GM21390 (cell line): ENCODE results near the gene SCRN3.
A peak's percentile ranks its signal among the peaks of the same experiment; 100 is the strongest.
"Not testable (repeated sequence)": the region's sequence is repeated elsewhere in the genome, so short reads cannot be mapped to it uniquely, and the experiment has no call there.

ENCODE experiments used
- ATAC-seq: cut with Tn5 transposase; IDR thresholded peaks from one replicate; pipeline ENCODE4 v1.9.1; 2021; ENCODE audit not compliant: unreplicated experiment

Gene SCRN3, protein sequence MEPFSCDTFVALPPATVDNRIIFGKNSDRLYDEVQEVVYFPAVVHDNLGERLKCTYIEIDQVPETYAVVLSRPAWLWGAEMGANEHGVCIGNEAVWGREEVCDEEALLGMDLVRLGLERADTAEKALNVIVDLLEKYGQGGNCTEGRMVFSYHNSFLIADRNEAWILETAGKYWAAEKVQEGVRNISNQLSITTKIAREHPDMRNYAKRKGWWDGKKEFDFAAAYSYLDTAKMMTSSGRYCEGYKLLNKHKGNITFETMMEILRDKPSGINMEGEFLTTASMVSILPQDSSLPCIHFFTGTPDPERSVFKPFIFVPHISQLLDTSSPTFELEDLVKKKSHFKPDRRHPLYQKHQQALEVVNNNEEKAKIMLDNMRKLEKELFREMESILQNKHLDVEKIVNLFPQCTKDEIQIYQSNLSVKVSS

DNA sequence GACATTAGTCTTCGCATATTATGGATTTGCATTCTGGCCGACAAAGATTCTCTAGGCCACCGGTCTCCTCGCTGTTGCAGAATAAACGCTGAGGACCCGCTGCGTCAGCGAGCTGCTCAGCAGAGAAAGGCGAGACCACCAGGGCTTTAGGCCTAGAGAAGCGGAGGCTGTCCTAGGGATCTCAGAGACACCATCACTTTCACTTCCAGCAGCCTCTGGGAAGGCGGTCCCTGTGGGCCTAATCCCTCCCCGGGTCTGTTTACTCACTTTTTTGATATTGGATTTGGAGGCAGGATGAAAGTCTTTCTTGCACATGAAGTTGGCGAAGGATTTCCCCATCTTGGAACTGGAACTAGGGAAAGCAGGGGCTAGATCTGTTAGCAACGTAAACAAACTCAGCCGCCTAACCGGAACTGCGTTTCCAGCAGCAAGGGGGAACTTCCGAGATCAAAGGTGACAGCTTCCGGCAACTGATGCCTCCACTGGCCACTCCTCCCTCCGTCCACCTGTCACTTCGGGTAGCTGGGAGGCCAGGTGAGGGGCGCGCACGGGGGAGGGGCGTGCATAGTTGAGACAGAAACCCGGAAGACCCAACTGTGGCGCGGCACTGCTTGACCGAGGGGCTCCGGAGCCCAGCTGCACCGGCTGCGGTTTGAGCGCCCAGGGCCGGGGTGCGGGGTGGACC is at the start of gene SCRN3:
SCRN3 (plus strand) TSS at position 447 of the 685 bp plus-strand sequence. CDS start 2,554 bp downstream, outside the sequence.
- ATAC-seq, result peak; percentile 97

- ATAC-seq, result no peak
Measured at GRCh38 chr2:174350018-174350417, 45.5 kb upstream of the SCRN3 start.

GRCh38 chr2:174350593-174351181 is 44.8 kb upstream of the SCRN3 start:
- no peak for ATAC-seq

DNA sequence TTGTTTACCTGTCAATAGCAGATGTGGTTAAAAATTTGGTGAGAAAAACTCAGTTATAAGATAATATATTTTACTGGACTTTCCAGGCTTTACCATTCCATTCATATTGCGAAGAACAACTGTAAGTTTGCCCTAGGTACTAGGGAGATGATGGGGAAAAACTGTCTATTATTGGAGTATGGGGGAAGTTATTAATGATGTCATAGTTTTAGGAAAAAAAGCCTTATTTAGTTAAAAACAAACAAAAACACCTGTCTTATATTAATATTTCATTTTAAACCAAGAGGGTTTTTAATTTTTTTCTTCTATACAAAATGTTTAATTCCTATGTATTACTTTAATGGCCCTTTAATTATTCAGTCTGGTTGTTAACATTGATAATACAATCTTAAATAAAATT is 42.5 kb upstream of the SCRN3 start:
- ATAC-seq, result no peak

DNA sequence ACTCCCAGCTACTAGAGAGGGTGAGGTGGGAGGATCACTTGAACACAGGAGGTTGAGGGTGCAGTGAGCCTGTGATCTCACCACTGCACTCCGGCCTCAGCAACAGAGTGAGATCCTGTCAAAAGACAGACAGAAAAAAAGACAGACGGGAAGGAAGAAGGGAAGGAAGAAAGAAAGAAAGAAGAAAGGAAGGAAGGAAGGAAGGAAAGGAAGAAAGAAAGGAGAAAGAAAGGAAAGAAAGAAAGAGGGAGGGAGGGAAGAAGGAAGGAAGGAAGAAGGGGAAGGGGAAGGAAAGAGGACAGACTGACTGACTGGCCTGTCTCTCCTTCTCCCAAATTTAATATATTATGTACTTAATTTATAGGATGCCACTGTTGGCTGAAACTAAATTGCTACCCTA is 39.2 kb upstream of the SCRN3 start:
- no peak for ATAC-seq

DNA sequence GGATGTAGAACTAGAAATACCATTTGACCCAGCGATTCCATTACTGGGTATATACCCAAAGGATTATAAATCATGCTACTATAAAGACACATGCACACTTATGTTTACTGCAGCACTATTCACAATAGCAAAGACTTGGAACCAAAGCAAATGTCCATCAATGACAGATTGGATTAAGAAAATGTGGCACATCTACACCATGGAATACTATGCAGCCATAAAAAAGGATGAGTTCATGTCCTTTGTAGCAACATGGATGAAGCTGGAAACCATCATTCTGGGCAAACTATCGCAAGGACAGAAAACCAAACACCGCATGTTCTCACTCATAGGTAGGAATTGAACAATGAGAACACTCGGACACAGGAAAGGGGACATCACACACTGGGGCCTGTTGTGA is 35.9 kb upstream of the SCRN3 start:
- ATAC-seq, result not testable (repeated sequence)

DNA sequence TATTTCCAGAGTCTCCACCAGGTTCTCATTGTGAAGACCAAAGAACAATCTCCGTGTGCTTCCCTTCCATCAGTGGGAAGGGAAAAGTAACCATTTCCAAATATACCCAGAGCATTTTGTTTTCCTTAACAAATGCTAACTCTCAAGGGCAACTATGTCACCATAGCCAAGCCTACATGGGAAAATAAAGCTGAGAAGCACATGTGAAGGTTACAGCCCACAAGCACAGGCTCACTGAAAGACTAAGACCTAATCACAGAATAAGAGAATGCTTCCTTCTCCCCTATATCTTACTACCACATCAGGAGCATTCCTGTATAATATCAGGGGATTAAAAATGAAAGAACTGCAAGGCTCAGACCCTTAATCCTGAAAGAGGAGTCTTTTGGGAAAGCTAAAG is 32.6 kb upstream of the SCRN3 start:
- no peak for ATAC-seq

DNA sequence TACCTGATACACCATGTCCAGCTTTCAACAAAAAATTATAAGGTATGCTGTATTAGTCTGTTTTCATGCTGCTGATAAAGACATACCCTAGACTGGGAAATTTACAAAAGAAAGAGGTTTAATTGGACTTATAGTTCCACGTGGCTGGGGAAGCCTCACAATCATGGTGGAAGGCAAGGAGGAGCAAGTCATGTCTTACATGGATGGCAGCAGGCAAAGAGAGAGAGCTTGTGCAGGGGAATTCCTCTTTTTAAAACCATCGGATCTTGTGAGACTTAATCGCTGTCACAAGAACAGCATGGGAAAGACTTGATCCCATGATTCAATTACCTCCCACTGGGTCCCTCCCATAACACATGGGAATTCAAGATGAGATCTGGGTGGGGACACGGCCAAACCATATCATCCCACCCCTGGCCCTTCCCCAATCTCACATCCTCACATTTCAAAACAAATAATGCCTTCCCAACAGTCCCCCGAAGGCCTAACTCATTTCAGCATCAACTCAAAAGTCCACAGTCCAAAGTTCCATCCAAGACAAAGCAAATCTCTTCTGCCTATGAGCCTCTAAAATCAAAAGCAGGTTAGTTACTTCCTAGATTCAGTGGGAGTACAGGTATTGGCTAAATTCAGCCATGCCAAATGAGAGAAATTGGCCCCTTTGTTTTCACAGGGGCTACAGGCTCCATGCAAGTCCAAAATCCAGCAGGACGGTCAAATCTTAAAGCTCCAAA is 31.9 kb upstream of the SCRN3 start:
- not testable (repeated sequence) for ATAC-seq

GRCh38 chr2:174364628-174365027 is 30.9 kb upstream of the SCRN3 start:
- ATAC-seq, result no peak

DNA sequence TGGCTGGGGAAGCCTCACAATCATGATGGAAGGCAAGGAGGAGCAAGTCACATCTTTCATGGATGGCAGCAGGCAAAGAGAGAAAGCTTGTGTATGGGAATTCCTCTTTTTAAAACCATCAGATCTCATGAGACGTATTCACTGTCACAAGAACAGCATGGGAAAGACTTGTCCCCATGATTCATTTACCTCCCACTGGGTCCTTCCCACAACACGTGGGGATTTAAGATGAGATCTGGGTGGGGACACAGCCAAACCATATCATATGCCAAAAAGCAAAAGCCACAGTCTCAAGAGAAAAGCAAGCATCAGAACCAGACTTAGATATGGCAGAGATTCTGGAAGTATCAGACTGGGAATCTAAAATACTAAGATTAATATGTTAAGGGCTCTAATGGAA is 30.0 kb upstream of the SCRN3 start:
- ATAC-seq, result no peak

- no peak for ATAC-seq
Measured at GRCh38 chr2:174368691-174369090, 26.8 kb upstream of the SCRN3 start.

- ATAC-seq, result no peak
Measured at GRCh38 chr2:174376967-174377366, 18.6 kb upstream of the SCRN3 start.

GRCh38 chr2:174383796-174384195 is 11.7 kb upstream of the SCRN3 start:
- ATAC-seq, result no peak

DNA sequence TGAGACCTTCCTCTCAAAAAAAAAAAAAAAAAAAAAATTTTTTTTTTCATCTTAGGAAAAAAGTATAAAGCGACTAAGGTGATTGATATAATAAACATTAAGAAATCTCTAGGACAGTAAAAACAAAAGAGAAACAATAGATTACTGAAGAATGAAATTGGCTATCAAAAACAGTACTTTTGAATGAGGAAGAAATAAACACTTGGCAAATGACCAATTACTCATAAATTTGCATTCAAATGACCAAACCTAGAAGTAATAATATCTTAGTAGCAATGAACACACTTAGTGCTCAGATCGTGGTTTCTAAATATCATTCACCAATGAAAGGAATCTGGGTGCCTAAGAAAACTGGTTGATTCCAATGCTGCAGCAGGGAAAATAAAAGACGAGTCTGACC is 10.3 kb upstream of the SCRN3 start:
- no peak for ATAC-seq

GRCh38 chr2:174388706-174389105 is 6.8 kb upstream of the SCRN3 start:
- not testable (repeated sequence) for ATAC-seq

DNA sequence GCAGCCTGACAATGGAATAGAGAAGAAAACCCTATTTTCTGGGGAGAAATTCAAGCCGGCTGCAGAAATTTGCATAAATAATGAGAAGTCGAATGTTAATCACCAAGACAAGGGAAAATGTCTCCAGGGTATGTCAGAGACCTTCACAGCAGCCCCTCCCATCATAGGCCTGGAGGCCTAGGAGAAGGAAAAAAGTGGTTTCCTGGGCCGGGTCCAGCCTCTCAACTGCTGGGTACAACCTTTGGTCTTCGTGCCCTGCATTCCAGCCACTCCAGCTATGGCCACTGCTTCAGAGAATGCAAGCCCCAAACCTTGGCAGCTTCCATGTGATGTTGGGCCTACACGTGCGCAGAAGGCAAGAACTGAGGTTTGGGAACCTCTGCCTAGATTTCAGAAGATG is 6.0 kb upstream of the SCRN3 start:
- ATAC-seq, result no peak

DNA sequence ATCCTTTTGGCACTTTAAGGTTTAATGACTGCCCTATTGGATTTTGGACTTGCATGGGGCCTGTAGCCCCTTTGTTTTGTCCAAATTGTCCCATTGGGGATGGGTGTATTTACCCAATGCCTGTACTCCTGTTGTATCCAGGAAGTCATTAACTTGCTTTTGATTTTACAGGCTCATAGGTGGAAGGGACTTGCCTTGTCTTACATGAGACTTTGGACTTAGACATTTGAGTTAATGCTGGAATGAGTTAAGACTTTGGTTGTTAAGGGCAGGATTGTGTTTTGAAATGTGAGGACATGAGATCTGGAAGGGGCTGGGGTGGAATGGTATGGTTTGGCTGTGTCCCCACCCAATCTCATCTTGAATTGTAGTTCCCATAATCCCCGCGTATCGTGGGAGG is 5.2 kb upstream of the SCRN3 start:
- not testable (repeated sequence) for ATAC-seq

- ATAC-seq, result no peak
Measured at GRCh38 chr2:174392706-174393105, 2.8 kb upstream of the SCRN3 start.

DNA sequence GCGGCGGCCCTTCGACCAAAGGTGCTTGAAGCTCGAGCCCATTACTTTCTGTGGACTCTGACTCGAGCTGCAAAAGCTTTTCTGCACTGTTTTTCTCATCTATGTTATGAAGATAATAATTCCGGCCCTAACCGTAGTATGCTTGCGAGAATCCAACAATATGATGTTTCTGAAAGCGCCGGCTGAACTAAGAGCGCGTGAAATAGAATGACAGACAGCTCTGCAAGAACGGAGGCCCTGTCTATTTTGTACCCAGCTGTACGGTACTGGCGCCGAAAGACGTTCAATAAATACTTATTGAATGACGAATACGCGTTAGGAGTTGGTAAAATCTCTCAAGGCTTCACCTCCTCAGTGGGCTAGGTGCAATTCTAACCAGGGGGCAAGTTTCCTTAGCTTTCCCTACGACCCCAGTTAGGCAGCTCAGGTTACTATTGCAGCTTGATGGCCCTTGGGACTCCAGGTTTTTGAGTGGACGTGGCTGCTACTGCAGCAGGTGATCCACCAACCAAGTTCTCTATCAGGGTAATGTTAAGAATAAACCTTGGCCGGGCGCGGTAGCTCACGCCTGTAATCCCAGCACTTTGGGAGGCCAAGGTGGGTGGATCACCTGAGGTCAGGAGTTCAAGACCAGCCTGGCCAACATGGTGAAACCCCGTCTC is 570 bp downstream of the SCRN3 start:
- peak; percentile 23 for ATAC-seq

- ATAC-seq, result no peak
Measured at GRCh38 chr2:174397773-174398172, 2.2 kb downstream of the SCRN3 start.

DNA sequence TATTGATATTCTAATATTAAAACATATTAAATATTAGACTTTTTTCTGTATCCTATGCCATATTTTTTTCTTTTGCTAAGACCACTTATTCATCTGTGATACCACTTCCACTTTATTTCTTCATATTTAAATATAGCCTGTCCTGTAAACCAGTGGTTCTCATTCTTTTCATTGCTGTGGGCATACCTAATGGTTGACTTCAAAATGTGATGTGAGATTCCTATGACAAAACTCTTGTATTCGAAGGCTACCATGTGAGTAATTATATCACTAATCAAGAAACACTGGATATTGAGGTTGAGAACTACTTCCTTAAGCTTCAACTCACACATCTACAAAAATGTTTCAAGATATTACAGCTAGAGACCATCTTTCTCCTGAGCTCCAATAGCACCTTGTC is 3.6 kb downstream of the SCRN3 start:
- ATAC-seq, result no peak
